OCI-LY7 (cell line): Measurements from ENCODE around the gene CD109.

Source experiments
- CTCF ChIP-seq: fragments of 200-600 bp; sonication (generic); conservative IDR thresholded peaks from 2 replicates; pipeline ENCODE4 v1.5.1; 2014; ENCODE audit warnings: mild to moderate bottlenecking, antibody characterized with exemption, low read length, moderate library complexity, mixed read lengths
- EZH2phosphoT487 ChIP-seq: fragments of 200-600 bp; sonication (generic); IDR thresholded peaks from 2 replicates; pipeline ENCODE4 v1.6.1; 2018; ENCODE audit warnings: low read depth, borderline replicate concordance, mild to moderate bottlenecking, mixed run types, antibody characterized with exemption, low read length, moderate library complexity, mixed read lengths

GRCh38 chr6:73870907-73871306 is 174.9 kb downstream of the CD109 start:
- TF ChIP-seq CTCF: no peak
- no peak for TF ChIP-seq EZH2phosphoT487
